DOHH2 (cell line): Measurements from ENCODE around the gene TBC1D16.
"Not testable (repeated sequence)": the region's sequence is repeated elsewhere in the genome, so short reads cannot be mapped to it uniquely, and the experiment has no call there.

Experiments used
- H3F3A ChIP-seq: fragments of 200-600 bp; sonication (generic), shearing (Covaris generic); 2 replicates; pipeline ENCODE4 v1.6.0; 2016; ENCODE audit warnings: antibody characterized with exemption, mild to moderate bottlenecking; ENCODE audit not compliant: control insufficient read depth, insufficient read depth
- H3K27ac ChIP-seq: fragments of 200-600 bp; sonication (generic); 2 replicates; pipeline ENCODE4 v1.5.1; 2014; ENCODE audit warnings: low read depth, mild to moderate bottlenecking, low read length, moderate library complexity
- H3K27me3 ChIP-seq: fragments of 200-600 bp; sonication (generic); 2 replicates; pipeline ENCODE4 v1.6.1; 2014; ENCODE audit warnings: mild to moderate bottlenecking, low read length, mixed read lengths; ENCODE audit not compliant: control insufficient read depth
- H3K36me3 ChIP-seq: fragments of 200-600 bp; sonication (generic); 2 replicates; pipeline ENCODE4 v1.6.1; 2014; ENCODE audit warnings: mild to moderate bottlenecking, low read length, moderate library complexity, mixed read lengths; ENCODE audit not compliant: control insufficient read depth
- H3K4me1 ChIP-seq: fragments of 200-600 bp; sonication (generic); 2 replicates; pipeline ENCODE4 v1.6.1; 2014; ENCODE audit warnings: mild to moderate bottlenecking, low read length, mixed read lengths; ENCODE audit not compliant: control insufficient read depth
- H3K4me2 ChIP-seq: fragments of 200-600 bp; sonication (generic); 2 replicates; pipeline ENCODE4 v1.6.0; 2014; ENCODE audit warnings: mild to moderate bottlenecking, low read length, moderate library complexity
- H3K4me3 ChIP-seq: fragments of 200-600 bp; sonication (generic); 2 replicates; pipeline ENCODE4 v1.5.1; 2014; ENCODE audit warnings: mild to moderate bottlenecking, low read length, mixed read lengths
- H3K79me2 ChIP-seq: fragments of 200-600 bp; sonication (generic); 2 replicates; pipeline ENCODE4 v1.6.1; 2014; ENCODE audit warnings: mild to moderate bottlenecking, low read length, mixed read lengths; ENCODE audit not compliant: control insufficient read depth
- H3K9me2 ChIP-seq: fragments of 200-600 bp; sonication (generic); replicated peaks from 2 replicates; pipeline ENCODE4 v1.6.1; 2014; ENCODE audit warnings: mild to moderate bottlenecking, low read length, mixed read lengths; ENCODE audit not compliant: control insufficient read depth
- H3K9me3 ChIP-seq: fragments of 200-600 bp; sonication (generic); 2 replicates; pipeline ENCODE4 v1.6.1; 2014; ENCODE audit warnings: antibody characterized with exemption, low read length, mixed read lengths; ENCODE audit not compliant: control insufficient read depth, insufficient read depth
- H4K20me1 ChIP-seq: fragments of 200-600 bp; sonication (generic); 2 replicates; pipeline ENCODE4 v1.6.0; 2014; ENCODE audit warnings: low read depth, mild to moderate bottlenecking, antibody characterized with exemption, low read length, moderate library complexity; ENCODE audit not compliant: control insufficient read depth, insufficient read depth
- CTCF ChIP-seq: fragments of 200-600 bp; sonication (generic); IDR thresholded peaks from one replicate; pipeline ENCODE4 v1.5.1; 2014; ENCODE audit warnings: antibody characterized with exemption, mild to moderate bottlenecking, low read depth, low read length; ENCODE audit not compliant: poor library complexity, severe bottlenecking
- EZH2phosphoT487 ChIP-seq: fragments of 200-600 bp; sonication (generic); IDR thresholded peaks from 2 replicates; pipeline ENCODE4 v1.6.1; 2017; ENCODE audit warnings: borderline replicate concordance, mild to moderate bottlenecking, antibody characterized with exemption, low read length, moderate library complexity, mixed read lengths

The TBC1D16 gene

GRCh38 chr17:79897243-79898063 lies 138.2 kb downstream of the TBC1D16 start:
- 0 out of 2 replicates have a peak, but pooled peaks cover 5% of the 10 kb centered on the region for H3K27me3 ChIP-seq
- H3K36me3 ChIP-seq, result no peaks in the 10 kb centered on the region
- no peaks in the 10 kb centered on the region for H3K4me1 ChIP-seq
- H3K4me3 ChIP-seq, result no peak overlapping the region
- H4K20me1 ChIP-seq, result no peaks in the 10 kb centered on the region
- no peaks in the 10 kb centered on the region for H3F3A ChIP-seq
- H3K79me2 ChIP-seq, result no peaks in the 10 kb centered on the region
- no peak overlapping the region for H3K27ac ChIP-seq
- no peaks in the 10 kb centered on the region for H3K9me3 ChIP-seq
- H3K9me2 ChIP-seq, result no peaks in the 10 kb centered on the region
- TF ChIP-seq CTCF, result no peak
- no peak for TF ChIP-seq EZH2phosphoT487
- H3K4me2 ChIP-seq, result no peak overlapping the region

GRCh38 chr17:79893457-79893856 lies 142.2 kb downstream of the TBC1D16 start:
- H3F3A ChIP-seq, H3K27me3 ChIP-seq, H3K9me2 ChIP-seq, H3K79me2 ChIP-seq, H3K27ac ChIP-seq, H3K9me3 ChIP-seq, H3K4me2 ChIP-seq, H4K20me1 ChIP-seq, H3K4me1 ChIP-seq, H3K4me3 ChIP-seq, H3K36me3 ChIP-seq: not testable (repeated sequence)

GRCh38 chr17:79892457-79893241 lies 143.0 kb downstream of the TBC1D16 start:
- H3K9me3 ChIP-seq, result no peaks in the 10 kb centered on the region
- no peak overlapping the region for H3K4me2 ChIP-seq
- no peak overlapping the region for H3K27ac ChIP-seq
- peaks cover 2% of the 10 kb centered on the region; the same call in 1 of the 2 replicates for H3K27me3 ChIP-seq
- no peaks in the 10 kb centered on the region for H4K20me1 ChIP-seq
- TF ChIP-seq CTCF, result no peak
- H3K4me3 ChIP-seq, result no peak overlapping the region
- H3K9me2 ChIP-seq, result no peaks in the 10 kb centered on the region
- no peaks in the 10 kb centered on the region for H3K36me3 ChIP-seq
- no peaks in the 10 kb centered on the region for H3F3A ChIP-seq
- no peaks in the 10 kb centered on the region for H3K79me2 ChIP-seq
- no peaks in the 10 kb centered on the region for H3K4me1 ChIP-seq
